SK-N-SH (cell line): ENCODE results near the gene ACOT9. TPM values are rescaled to one million over a fixed set of nuclear protein-coding genes. Genes with fewer than 3 reads are reported as not detected.

ENCODE experiments used
- CTCF ChIA-PET: fragments of 300-600, 350-600 bp; formaldehyde crosslinking; extraction: SDS; loops from one replicate; lab custom pipeline; 2021; lab: Yijun Ruan, JAX
- POLR2A ChIA-PET: fragments of 350-600 bp; sonication (Branson Sonifier 250); formaldehyde crosslinking; extraction: SDS; loops from one replicate; lab custom pipeline; 2020; ENCODE audit warnings: antibody characterized with exemption, inconsistent platforms; lab: Yijun Ruan, JAX
- DNase-seq: peaks from one replicate; pipeline ENCODE4 v3.0.0; 2012
- H2AFZ ChIP-seq: fragments of 200-600 bp; sonication (generic); 2 replicates; pipeline ENCODE4 v1.8.1; 2016; ENCODE audit warnings: antibody characterized with exemption, mild to moderate bottlenecking, low read depth
- H3F3A ChIP-seq: fragments of 200-600 bp; sonication (generic); replicated peaks from 2 replicates; pipeline ENCODE3; 2016; ENCODE audit warnings: antibody characterized with exemption, mild to moderate bottlenecking; ENCODE audit not compliant: insufficient read depth
- H3K27ac ChIP-seq, 2 experiments: fragments of 200-500 bp in 1 of 2; fragments of 200-600 bp in 1 of 2; sonication (Bioruptor generic) in 1 of 2; sonication (generic), shearing (Covaris generic) in 1 of 2; 2 replicates each; pipeline versions ENCODE4 v1.5.1 to v1.6.1; 2014 to 2016; ENCODE audit warnings: low read depth in 2 of 2, inconsistent platforms in 1 of 2, low read length in 1 of 2, mild to moderate bottlenecking in 1 of 2, mixed read lengths in 1 of 2
- H3K27me3 ChIP-seq: fragments of 200-600 bp; sonication (generic), shearing (Covaris generic); 2 replicates; pipeline ENCODE4 v1.6.1; 2016; ENCODE audit warnings: mixed run types; ENCODE audit not compliant: insufficient read depth
- H3K36me3 ChIP-seq, 2 experiments: fragments of 200-500 bp in 1 of 2; fragments of 200-600 bp in 1 of 2; sonication (Bioruptor generic) in 1 of 2; sonication (generic) in 1 of 2; replicated peaks in 1 of 2; 2 replicates each; pipeline versions ENCODE3 to v1.5.1; 2014 to 2016; ENCODE audit warnings: low read length in 1 of 2, mild to moderate bottlenecking in 1 of 2; ENCODE audit not compliant: insufficient read depth in 2 of 2, control insufficient read depth in 1 of 2
- H3K4me1 ChIP-seq, 2 experiments: fragments of 200-500 bp in 1 of 2; fragments of 200-600 bp in 1 of 2; sonication (Bioruptor generic) in 1 of 2; sonication (generic), shearing (Covaris generic) in 1 of 2; 2 replicates each; pipeline versions ENCODE4 v1.5.1 to v1.6.1; 2014 to 2016; ENCODE audit warnings: low read depth in 1 of 2, low read length in 1 of 2, mixed run types in 1 of 2; ENCODE audit not compliant: insufficient read depth in 2 of 2, control insufficient read depth in 1 of 2
- H3K4me2 ChIP-seq: fragments of 200-600 bp; sonication (generic), shearing (Covaris generic); 2 replicates; pipeline ENCODE4 v1.6.1; 2017; ENCODE audit warnings: mixed run types
- H3K4me3 ChIP-seq, 2 experiments: fragments of 200-500 bp in 1 of 2; fragments of 200-600 bp in 1 of 2; sonication (Bioruptor generic) in 1 of 2; sonication (generic), shearing (Covaris generic) in 1 of 2; 2 replicates each; pipeline versions ENCODE4 v1.5.1 to v1.8.1; 2014 to 2016; ENCODE audit warnings: low read depth in 2 of 2, inconsistent platforms in 1 of 2, low read length in 1 of 2, mild to moderate bottlenecking in 1 of 2, mixed read lengths in 1 of 2, moderate library complexity in 1 of 2
- H3K79me2 ChIP-seq: fragments of 200-600 bp; sonication (generic); 2 replicates; pipeline ENCODE4 v1.8.1; 2017; ENCODE audit warnings: mild to moderate bottlenecking; ENCODE audit not compliant: insufficient read depth
- H3K9ac ChIP-seq: fragments of 200-600 bp; sonication (generic); 2 replicates; pipeline ENCODE4 v1.6.1; 2017; ENCODE audit warnings: mixed run types
- H3K9me2 ChIP-seq: fragments of 200-600 bp; sonication (generic); 2 replicates; pipeline ENCODE4 v1.6.1; 2017; ENCODE audit warnings: mixed run types
- H3K9me3 ChIP-seq: fragments of 200-600 bp; sonication (generic); 2 replicates; pipeline ENCODE4 v1.6.1; 2017; ENCODE audit warnings: mixed run types, mild to moderate bottlenecking, moderate library complexity
- H4K20me1 ChIP-seq: fragments of 200-600 bp; sonication (generic); 2 replicates; pipeline ENCODE4 v1.6.1; 2017; ENCODE audit warnings: mild to moderate bottlenecking, mixed run types; ENCODE audit not compliant: insufficient read depth
- ELF1 ChIP-seq: IDR thresholded peaks from 2 replicates; pipeline ENCODE4 v1.4.0; 2012
- EP300 ChIP-seq, 2 experiments: IDR thresholded peaks; 2 replicates each; pipeline versions ENCODE4 v1.4.0 to v1.6.1; 2012; ENCODE audit warnings: borderline replicate concordance in 1 of 2, low read depth in 1 of 2, low read length in 1 of 2
- FOSL2 ChIP-seq: IDR thresholded peaks from 2 replicates; pipeline ENCODE4 v1.4.0; 2012; ENCODE audit warnings: low read depth, mild to moderate bottlenecking, moderate library complexity, borderline replicate concordance
- FOXJ3 ChIP-seq: sonication (generic); formaldehyde crosslinking; IDR thresholded peaks from 2 replicates; pipeline ENCODE4 v1.5.1; 2020; ENCODE audit warnings: mild to moderate bottlenecking, missing genetic modification reagents
- GABPA ChIP-seq: IDR thresholded peaks from 2 replicates; pipeline ENCODE4 v1.4.0; 2012; ENCODE audit warnings: low read depth, mild to moderate bottlenecking
- GATA2 ChIP-seq: sonication (generic); formaldehyde crosslinking; IDR thresholded peaks from 2 replicates; pipeline ENCODE4 v1.5.0; 2020; ENCODE audit warnings: mild to moderate bottlenecking, missing genetic modification reagents
- MEF2A ChIP-seq: IDR thresholded peaks from 2 replicates; pipeline ENCODE4 v1.4.0; 2012; ENCODE audit warnings: low read depth, borderline replicate concordance
- MXI1 ChIP-seq: IDR thresholded peaks from 2 replicates; pipeline ENCODE4 v1.6.1; 2012; ENCODE audit warnings: mild to moderate bottlenecking, low read depth, low read length, improper control_type of control experiment
- NRF1 ChIP-seq: IDR thresholded peaks from 2 replicates; pipeline ENCODE4 v1.6.1; 2012; ENCODE audit warnings: low read depth, mild to moderate bottlenecking, low read length
- RAD21 ChIP-seq: IDR thresholded peaks from 2 replicates; pipeline ENCODE4 v1.6.1; 2012; ENCODE audit warnings: mild to moderate bottlenecking, low read length
- RFX5 ChIP-seq: IDR thresholded peaks from 2 replicates; pipeline ENCODE4 v1.6.1; 2012; ENCODE audit warnings: mild to moderate bottlenecking, improper control_type of control experiment, low read length
- RXRA ChIP-seq: IDR thresholded peaks from 2 replicates; pipeline ENCODE4 v1.4.0; 2012; ENCODE audit warnings: low read depth, mild to moderate bottlenecking, borderline replicate concordance
- SIN3A ChIP-seq: IDR thresholded peaks from 2 replicates; pipeline ENCODE4 v1.6.1; 2012; ENCODE audit warnings: low read depth, mild to moderate bottlenecking, low read length, moderate library complexity, borderline replicate concordance
- TAF1 ChIP-seq: IDR thresholded peaks from 2 replicates; pipeline ENCODE4 v1.6.1; 2012; ENCODE audit warnings: low read depth, mild to moderate bottlenecking, low read length, moderate library complexity, borderline replicate concordance
- TEAD4 ChIP-seq: IDR thresholded peaks from 2 replicates; pipeline ENCODE4 v1.4.0; 2012; ENCODE audit warnings: mild to moderate bottlenecking, borderline replicate concordance; ENCODE audit not compliant: insufficient read depth
- YY1 ChIP-seq: IDR thresholded peaks from 2 replicates; pipeline ENCODE4 v1.4.0; 2012; ENCODE audit warnings: low read depth, mild to moderate bottlenecking
- WGBS: methylation state at CpG from one replicate; pipeline ENCODE4 v1.1.6; 2017; ENCODE audit warnings: low lambda C conversion rate; 5-methylcytosine and 5-hydroxymethylcytosine counted together
- polyA plus RNA-seq, 3 experiments: library from polyadenylated mRNA; depleted of rRNA; stranded (reverse); fragments of >200 nt; gene quantifications; 2 replicates each; pipeline ENCODE4 v1.2.3, GENCODE V29; 2012
- TF ChIP-seq, protein P1 (sequence below): IDR thresholded peaks from 2 replicates; pipeline ENCODE4 v1.4.0; 2012; ENCODE audit warnings: low read depth, borderline replicate concordance
- TF ChIP-seq, protein P2 (sequence below): IDR thresholded peaks from 2 replicates; pipeline ENCODE4 v1.4.0; 2012; ENCODE audit warnings: low read depth, borderline replicate concordance
- TF ChIP-seq, protein P3 (sequence below): fragments of 200-600 bp; sonication (generic); IDR thresholded peaks from 2 replicates; pipeline ENCODE4 v1.6.1; 2017; ENCODE audit warnings: antibody characterized with exemption, mild to moderate bottlenecking, moderate library complexity
- TF ChIP-seq, protein P4 (sequence below): IDR thresholded peaks from 2 replicates; pipeline ENCODE4 v1.6.1; 2012; ENCODE audit warnings: mild to moderate bottlenecking, low read depth, low read length, moderate library complexity
- TF ChIP-seq, protein P5 (sequence below): fragments of 150-350 bp; IDR thresholded peaks from 2 replicates; pipeline ENCODE4 v1.6.1; 2016; ENCODE audit warnings: mild to moderate bottlenecking, low read depth, low read length

ACOT9 gene
- polyA plus RNA-seq, 1 of the 3 experiments (the other 2 are of a cell fraction): 23.7 TPM

- TF ChIP-seq, protein P1, sequence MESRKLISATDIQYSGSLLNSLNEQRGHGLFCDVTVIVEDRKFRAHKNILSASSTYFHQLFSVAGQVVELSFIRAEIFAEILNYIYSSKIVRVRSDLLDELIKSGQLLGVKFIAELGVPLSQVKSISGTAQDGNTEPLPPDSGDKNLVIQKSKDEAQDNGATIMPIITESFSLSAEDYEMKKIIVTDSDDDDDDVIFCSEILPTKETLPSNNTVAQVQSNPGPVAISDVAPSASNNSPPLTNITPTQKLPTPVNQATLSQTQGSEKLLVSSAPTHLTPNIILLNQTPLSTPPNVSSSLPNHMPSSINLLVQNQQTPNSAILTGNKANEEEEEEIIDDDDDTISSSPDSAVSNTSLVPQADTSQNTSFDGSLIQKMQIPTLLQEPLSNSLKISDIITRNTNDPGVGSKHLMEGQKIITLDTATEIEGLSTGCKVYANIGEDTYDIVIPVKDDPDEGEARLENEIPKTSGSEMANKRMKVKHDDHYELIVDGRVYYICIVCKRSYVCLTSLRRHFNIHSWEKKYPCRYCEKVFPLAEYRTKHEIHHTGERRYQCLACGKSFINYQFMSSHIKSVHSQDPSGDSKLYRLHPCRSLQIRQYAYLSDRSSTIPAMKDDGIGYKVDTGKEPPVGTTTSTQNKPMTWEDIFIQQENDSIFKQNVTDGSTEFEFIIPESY: no peak
- TF ChIP-seq RFX5: no peak
- no peak for TF ChIP-seq ELF1
- no peak for TF ChIP-seq MEF2A
- no peak for TF ChIP-seq GATA2 (CRISPR knock-in tag)
- no peak for TF ChIP-seq TEAD4
- no peak for TF ChIP-seq RAD21
Observed at GRCh38 chrX:23770142-23770541, 27.1 kb upstream of the ACOT9 start (continued).

DNA sequence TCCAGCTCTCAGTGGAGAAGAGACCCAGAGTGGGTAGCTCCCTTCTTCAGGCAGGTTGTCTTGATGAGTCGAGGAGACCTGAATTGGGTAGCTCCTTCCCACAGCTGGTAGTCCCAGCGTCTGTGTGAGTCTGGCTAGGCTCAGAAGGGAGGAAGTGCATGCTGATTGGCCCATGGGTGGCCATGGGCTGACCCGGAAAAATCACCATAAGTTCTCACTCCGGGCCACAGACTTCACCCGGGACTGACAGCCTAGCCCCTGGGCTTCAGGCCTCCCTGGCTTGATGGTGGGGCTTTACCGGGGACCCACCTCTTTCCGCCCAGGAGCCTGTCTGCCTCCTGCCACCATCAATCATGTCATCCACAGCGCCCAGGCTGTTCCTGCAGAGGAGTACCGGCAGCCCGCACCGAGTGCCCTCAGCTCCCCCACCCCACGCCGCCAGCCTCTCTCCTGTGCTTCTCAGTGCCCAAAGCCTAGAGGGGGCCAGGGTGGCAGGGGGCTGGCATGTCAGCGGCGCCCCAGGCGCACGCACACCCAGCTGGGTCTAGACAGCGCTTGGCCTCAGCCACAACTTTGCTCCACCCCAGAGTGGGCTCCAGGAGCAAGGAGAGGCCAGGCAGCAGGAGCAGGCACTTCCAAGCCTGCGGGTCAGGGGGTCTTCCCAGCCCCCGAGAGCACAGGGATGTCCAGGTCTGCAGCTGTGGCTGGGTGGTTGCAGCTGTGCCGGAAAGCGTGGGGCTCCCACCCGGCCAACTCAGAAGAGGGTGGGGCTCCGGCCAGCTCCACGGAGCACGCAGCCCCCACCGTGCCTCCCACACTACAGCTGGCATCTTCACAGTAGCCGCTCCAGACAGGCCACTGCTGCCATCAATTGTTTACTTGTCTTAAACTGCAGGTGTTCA lies 23.8 kb upstream of the ACOT9 start:
- Histone ChIP-seq H3K4me1 (no peaks in the 10 kb centered on the region; a peak in 1 of 4 replicates), H3K4me2 (no peak overlapping the region), H3K9me2 (no peaks in the 10 kb centered on the region), H4K20me1 (no peaks in the 10 kb centered on the region), H3K36me3 (no peaks in the 10 kb centered on the region), H3K27me3 (no peaks in the 10 kb centered on the region; the same call in 1 of the 2 replicates), H2AFZ (no peak overlapping the region), H3K27ac (no peak overlapping the region), H3K4me3 (peak overlapping the region in 1 of 2 experiments; percentile 13; a peak in 2 of 4 replicates), H3K9me3 (no peaks in the 10 kb centered on the region), H3F3A (peaks cover 6% of the 10 kb centered on the region), H3K9ac (no peak overlapping the region), H3K79me2 (no peaks in the 10 kb centered on the region)
- CTCF ChIA-PET: interaction anchor here (1.1 to 2.6 kb wide), 5 partner anchors 9 to 135 kb away, joined by 3 to 10 read pairs (median 3); partner anchors contain the start of gene SAT1
- WGBS: 35% methylated on average over 11 of the region's 28 CpGs
- POLR2A ChIA-PET: interaction anchor here (1.8 kb wide), 1 partner anchor 24 kb away, joined by 7 read pairs; the partner anchor contains the start of gene ACOT9
- no peak for TF ChIP-seq EP300 (IDR thresholded peaks at IDR 0.05; ENCODE audit: borderline replicate concordance in 1 of 2, low read depth in 1 of 2, low read length in 1 of 2)
- TF ChIP-seq RXRA: no peak
- TF ChIP-seq MXI1: no peak
- TF ChIP-seq FOSL2: no peak
- TF ChIP-seq ELF1: no peak
- TF ChIP-seq, protein P2, sequence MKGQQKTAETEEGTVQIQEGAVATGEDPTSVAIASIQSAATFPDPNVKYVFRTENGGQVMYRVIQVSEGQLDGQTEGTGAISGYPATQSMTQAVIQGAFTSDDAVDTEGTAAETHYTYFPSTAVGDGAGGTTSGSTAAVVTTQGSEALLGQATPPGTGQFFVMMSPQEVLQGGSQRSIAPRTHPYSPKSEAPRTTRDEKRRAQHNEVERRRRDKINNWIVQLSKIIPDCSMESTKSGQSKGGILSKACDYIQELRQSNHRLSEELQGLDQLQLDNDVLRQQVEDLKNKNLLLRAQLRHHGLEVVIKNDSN: no peak
- no peak for TF ChIP-seq GABPA
- TF ChIP-seq YY1: no peak
- no peak for TF ChIP-seq NRF1
- TF ChIP-seq, protein P3, sequence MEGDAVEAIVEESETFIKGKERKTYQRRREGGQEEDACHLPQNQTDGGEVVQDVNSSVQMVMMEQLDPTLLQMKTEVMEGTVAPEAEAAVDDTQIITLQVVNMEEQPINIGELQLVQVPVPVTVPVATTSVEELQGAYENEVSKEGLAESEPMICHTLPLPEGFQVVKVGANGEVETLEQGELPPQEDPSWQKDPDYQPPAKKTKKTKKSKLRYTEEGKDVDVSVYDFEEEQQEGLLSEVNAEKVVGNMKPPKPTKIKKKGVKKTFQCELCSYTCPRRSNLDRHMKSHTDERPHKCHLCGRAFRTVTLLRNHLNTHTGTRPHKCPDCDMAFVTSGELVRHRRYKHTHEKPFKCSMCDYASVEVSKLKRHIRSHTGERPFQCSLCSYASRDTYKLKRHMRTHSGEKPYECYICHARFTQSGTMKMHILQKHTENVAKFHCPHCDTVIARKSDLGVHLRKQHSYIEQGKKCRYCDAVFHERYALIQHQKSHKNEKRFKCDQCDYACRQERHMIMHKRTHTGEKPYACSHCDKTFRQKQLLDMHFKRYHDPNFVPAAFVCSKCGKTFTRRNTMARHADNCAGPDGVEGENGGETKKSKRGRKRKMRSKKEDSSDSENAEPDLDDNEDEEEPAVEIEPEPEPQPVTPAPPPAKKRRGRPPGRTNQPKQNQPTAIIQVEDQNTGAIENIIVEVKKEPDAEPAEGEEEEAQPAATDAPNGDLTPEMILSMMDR: no peak
- TF ChIP-seq, protein P4, sequence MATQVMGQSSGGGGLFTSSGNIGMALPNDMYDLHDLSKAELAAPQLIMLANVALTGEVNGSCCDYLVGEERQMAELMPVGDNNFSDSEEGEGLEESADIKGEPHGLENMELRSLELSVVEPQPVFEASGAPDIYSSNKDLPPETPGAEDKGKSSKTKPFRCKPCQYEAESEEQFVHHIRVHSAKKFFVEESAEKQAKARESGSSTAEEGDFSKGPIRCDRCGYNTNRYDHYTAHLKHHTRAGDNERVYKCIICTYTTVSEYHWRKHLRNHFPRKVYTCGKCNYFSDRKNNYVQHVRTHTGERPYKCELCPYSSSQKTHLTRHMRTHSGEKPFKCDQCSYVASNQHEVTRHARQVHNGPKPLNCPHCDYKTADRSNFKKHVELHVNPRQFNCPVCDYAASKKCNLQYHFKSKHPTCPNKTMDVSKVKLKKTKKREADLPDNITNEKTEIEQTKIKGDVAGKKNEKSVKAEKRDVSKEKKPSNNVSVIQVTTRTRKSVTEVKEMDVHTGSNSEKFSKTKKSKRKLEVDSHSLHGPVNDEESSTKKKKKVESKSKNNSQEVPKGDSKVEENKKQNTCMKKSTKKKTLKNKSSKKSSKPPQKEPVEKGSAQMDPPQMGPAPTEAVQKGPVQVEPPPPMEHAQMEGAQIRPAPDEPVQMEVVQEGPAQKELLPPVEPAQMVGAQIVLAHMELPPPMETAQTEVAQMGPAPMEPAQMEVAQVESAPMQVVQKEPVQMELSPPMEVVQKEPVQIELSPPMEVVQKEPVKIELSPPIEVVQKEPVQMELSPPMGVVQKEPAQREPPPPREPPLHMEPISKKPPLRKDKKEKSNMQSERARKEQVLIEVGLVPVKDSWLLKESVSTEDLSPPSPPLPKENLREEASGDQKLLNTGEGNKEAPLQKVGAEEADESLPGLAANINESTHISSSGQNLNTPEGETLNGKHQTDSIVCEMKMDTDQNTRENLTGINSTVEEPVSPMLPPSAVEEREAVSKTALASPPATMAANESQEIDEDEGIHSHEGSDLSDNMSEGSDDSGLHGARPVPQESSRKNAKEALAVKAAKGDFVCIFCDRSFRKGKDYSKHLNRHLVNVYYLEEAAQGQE: no peak
- no peak for TF ChIP-seq FOXJ3 (CRISPR knock-in tag)
- no peak for TF ChIP-seq TAF1
- TF ChIP-seq, protein P5, sequence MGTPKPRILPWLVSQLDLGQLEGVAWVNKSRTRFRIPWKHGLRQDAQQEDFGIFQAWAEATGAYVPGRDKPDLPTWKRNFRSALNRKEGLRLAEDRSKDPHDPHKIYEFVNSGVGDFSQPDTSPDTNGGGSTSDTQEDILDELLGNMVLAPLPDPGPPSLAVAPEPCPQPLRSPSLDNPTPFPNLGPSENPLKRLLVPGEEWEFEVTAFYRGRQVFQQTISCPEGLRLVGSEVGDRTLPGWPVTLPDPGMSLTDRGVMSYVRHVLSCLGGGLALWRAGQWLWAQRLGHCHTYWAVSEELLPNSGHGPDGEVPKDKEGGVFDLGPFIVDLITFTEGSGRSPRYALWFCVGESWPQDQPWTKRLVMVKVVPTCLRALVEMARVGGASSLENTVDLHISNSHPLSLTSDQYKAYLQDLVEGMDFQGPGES: no peak
- TF ChIP-seq SIN3A: no peak
- DNase-seq: peak; percentile 41
